SHP77 treated with DMSO at 0.1 percent for 48 hours (cell line): ENCODE measurements around the gene ACKR3.

Source experiments
- DNase-seq: peaks from one replicate; lab custom pipeline; 2025; lab: John Stamatoyannopoulos, UW

ACKR3 gene

DNA sequence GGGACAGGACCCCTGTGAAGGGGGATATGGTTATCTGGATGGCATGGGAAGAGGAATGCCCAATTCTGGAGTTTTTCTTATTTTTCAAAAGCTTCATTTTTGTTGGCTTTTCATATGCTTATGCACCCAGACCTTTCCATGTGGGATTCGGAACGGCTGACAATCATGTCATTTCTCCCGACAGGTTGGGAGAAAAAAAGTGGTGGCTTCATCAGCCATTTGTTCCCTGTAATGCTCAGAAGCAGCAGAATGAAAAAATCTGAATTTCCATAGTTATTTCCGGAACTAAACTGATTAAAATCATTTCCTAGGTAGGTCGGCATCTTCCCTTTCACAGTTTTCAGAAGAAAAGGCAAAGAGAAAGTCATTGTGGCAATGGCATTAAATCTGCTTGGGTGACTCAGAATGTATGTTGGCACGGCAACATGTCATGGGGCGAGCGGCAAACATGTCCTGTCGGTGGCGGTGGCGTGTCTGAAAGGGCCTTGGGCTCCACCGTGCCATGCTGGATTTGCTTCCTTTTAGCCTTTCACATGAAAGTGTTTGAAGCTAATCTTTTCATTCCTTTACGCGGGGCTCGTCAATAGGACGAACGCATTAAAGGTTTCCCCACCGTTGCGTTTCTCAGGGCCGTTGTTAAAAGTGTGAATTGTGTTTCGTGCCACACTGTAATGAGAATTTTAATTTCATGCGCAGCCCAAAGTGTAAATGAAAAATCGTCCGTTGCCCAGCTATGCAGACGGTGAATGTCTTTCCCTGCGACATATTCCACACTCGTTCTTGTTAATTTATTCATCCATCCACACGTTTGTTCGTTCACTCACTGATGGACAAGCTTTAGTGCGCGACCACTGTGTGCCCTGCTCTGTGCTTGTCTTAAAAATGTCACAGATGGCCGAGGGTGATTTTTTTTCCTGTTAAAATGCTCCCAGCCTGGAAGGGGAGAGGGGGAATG is 18.5 kb downstream of the ACKR3 start:
- DNase-seq: no peak

DNA sequence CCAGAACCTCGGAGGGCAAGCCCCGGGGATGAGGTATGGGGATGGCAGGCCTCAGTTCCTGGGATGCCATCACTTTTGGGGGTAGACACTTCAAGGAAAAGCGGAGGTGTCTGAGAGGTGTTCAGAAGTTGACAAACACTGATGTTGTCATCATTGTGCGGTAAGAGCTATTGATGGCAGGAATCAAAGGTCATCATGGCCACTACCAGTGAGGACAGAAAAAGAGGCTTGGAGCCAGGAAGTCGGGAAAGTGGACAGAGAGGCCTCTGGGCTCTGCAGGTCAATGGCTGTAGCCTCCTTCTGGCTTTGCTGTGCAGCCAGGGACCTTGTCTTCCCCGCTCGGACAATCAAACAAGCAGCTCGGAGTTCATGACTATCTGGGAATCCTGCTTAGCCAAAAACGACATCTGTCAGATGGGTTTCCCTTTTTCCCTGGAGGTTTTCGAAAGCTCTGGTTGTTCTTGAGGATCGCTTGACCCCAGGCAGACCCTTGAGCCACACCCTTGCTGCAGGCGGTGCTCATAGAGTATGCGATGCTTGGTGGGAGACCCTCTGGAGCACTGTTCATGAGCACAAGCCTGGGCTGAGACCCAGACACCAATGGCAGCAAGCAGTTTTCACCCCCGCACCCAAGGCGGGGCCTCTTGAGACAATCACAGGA is 19.4 kb downstream of the ACKR3 start:
- DNase-seq: no peak

DNA sequence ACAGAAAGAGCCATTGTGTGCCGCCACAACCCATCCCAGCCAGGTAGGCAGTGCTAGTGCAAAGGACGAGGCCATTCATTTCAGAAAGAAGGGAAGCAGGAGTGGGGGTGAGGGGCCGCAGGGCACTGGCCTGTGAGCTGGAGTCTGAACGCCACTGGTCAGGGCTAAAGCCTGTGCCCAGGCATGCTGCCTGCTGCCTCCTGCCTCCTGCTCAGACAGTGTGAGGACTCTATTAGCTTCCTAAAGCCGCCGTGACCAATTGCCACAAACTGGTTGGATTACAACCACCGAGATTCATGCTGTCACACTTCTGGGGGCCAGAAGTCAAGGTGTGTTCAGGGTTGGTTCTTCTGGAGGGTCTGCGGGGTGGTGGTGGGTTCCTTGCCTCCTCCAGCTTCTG is 21.2 kb downstream of the ACKR3 start:
- DNase-seq: no peak

DNA sequence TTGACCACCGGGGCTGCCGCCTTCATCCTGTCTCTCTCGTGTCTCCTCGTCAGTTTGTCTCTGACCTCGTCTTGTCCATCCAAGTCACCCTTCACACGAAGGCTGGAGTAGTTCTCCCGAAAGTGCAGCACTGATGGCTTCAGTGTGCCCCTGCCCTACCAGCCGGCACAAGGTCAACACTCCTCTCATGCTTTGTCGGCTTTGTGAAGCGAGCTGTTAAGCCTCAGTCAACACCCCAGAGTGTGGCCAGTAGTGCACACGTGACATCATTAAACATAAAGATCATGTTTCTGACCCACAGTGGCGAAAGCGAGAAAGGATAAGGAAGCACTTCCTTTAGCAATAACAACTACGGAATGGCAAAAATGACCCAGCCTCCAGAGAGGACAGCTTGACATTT is 23.2 kb downstream of the ACKR3 start:
- DNase-seq: peak; percentile 79

DNA sequence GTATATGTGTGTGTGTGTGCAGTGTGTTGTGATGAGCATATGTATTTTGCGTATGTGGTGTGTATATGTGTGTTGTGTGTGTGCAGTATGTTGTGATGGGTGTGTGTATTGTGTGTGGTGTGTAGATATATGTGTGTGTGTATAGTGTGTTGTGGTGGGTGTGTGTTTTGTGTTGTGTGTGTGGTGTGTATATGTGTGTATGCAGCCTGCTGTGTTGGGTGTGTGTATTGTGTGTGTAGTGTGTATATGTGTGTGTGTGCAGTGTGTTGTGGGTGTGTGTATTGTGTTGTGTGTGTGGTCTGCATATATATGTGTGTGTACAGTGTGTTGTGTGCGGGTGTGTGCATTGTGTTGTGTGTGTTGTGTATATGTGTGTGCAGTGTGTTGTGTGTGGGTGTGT is 23.9 kb downstream of the ACKR3 start:
- DNase-seq: no peak

DNA sequence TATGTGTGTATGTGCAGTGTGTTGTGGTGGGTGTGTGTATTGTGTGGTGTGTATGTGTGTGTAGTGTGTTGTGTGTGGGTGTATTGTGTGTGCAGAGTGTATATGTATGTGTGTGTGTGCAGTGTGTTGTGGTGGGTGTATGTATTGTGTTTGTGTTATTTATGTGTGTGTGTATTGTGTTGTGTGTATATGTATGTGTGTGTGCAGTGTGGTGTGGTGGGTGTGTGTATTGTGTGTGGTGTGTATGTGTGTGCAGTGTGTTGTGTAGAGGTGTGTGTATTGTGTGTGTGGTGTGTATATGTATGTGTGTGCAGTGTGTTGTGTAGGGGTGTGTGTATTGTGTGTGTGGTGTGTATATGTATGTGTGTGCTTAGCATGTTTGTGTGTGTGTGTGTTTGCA is 24.3 kb downstream of the ACKR3 start:
- no peak for DNase-seq

DNA sequence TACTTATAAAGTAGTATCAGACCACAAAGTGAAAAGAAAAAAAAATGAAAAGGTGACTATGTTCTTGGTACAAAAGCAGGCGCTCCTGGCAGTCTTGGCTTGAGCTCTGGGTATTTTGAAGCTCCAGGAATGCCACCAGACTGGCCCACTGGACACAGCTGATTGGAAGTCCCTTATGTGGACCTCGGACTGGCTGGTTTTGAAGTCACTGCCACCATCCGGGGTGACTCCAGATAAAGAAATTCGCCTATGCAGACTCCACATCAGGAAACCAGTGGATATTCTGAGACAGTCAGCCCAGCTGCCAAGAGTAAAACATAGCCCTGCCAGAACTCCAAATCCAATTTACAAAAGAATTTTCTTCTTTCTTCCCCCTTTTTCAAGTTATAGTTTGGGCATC is 28.0 kb downstream of the ACKR3 start:
- DNase-seq: no peak

DNA sequence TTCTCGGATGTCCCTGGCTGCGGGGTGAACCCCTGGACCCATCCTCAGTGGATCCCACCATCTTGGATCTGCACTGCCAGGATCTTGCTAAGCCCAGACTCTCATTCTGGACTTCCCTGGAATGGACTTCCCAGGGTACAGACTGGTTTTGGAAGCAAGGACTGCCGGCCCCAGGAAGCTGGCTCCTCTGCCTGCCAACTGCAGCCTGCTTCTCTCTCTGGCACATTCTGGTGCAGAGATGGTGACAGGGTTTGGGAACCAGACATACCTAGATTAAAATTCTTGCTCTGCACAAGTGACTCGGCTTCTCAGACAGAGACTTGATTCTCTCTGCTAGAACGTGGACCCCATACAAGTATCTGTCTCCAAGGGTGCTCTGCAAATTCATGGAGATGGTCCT is 29.4 kb downstream of the ACKR3 start:
- DNase-seq: no peak

DNA sequence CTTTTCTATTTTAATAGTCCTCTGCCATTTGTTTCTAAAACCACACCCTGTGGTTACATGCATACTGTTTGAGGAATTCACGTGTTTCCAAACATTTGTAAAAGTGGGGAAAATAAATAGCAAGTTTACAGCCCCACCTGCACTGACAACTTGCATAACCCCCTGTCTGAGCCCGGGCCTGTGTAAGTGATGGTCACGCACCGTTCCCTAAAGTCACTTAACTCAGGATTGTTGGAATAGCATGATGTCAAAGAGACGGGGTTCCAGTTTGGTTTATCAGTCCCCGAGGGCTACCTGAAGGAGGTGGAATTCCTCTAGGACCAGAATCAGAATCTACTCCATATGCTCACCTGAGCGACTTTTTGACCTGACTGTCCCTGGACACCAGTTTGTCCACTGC is 30.5 kb downstream of the ACKR3 start:
- no peak for DNase-seq

DNA sequence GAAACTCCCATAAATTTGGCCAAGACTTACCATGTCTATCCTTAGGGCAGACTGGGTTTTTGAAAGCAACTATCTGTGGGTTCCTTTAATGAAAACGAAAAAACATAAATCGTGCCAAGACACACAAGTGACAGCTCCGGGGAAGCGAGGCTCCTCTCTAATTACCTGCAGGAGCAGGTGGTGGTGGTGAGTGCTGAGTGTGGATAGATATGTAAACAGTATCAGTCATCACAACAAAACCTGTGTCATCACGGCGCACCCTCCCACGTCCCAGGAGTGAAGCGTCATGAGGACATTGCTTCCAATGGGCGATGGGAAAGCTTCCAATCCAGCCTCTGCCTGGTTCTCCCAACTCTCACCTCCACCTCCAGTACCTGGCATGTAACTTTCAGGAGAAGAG is 31.3 kb downstream of the ACKR3 start:
- peak; percentile 81 for DNase-seq

DNA sequence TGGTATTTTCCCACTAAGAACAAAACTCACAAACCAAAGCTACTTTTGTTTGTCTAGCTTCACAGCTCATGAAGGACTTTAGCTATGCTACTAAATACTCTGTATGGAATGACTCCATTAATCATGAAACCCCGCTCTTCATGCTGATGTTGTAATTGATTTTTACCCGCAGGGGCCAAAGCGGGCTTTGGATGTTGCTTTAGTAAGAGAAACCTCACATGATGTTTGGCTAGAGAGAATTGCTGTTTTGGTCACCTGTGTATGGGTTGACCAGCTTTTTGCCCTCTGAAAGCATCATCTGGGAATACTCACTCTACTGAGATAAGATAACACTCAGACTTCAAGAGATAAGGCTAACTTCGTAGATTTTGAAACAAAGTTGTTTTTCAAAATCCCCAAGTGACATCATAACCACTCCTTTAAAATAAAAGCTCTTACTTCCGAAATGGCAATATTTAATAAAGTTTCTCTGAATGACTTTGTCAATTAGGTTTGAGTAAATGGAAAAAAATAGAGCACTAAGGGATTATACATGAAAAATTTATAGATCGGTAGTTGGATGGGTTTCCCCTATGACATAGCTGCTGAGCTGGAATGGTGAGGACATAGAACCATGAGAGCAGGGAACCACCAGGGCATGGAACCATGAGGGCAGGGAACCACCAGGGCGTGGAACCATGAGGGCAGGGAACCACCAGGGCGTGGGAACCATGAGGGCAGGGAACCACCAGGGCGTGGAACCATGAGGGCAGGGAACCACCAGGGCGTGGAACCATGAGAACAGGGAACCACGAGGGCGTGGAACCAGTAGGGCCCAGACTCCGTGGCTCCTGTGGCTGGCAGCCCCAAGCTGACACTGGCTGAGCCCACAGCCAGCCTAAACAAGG is 31.9 kb downstream of the ACKR3 start:
- no peak for DNase-seq

DNA sequence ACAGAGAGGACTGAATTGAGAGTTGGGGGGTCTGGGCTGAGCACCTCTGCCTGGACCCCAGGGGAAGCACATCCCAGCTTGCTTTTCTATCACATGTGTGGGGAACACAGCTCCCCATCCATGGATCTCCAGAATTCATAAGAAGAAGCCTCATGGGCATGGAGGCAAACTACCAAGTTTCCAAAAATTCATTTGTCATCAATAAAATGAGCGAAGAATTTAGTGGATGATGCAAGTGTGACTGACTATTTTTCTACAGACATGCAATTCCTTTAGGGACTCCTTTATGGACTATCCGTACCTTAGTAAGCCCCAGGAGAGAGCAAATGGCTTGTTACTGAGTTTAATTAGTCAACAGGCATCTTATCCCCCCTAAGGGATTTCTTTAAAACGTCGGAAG is 33.1 kb downstream of the ACKR3 start:
- DNase-seq: no peak

DNA sequence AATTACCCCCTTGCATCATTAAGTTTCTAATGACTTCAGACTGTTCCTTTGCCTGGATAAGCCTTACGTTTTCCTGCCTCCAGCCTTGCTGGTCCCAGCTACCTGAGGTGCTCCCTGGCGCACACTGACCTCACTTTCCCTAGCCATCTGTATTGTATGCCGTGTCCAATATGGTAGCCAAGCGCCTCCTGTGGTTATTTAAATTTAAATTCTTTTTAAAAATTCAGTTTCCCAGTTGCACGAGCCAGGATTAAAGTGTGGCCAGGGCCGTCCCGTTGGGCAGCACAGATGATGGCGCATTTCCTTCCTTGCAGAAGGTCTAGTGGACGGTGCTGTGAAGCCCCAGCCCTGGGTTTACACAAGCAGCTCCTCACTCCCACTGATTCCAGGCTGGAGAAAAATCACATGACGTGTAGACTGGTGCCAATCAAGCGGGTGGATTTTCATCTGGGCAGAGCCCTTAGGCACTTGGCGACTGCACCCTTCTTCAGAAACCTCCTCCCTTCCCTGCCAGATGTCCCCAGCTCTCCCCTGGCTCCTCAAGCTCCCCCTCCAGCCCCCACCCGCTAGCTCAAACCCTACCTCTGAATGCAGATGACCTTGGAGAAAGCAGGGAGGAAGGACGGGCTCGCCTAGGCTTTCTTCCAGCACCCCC is 33.9 kb downstream of the ACKR3 start:
- no peak for DNase-seq

DNA sequence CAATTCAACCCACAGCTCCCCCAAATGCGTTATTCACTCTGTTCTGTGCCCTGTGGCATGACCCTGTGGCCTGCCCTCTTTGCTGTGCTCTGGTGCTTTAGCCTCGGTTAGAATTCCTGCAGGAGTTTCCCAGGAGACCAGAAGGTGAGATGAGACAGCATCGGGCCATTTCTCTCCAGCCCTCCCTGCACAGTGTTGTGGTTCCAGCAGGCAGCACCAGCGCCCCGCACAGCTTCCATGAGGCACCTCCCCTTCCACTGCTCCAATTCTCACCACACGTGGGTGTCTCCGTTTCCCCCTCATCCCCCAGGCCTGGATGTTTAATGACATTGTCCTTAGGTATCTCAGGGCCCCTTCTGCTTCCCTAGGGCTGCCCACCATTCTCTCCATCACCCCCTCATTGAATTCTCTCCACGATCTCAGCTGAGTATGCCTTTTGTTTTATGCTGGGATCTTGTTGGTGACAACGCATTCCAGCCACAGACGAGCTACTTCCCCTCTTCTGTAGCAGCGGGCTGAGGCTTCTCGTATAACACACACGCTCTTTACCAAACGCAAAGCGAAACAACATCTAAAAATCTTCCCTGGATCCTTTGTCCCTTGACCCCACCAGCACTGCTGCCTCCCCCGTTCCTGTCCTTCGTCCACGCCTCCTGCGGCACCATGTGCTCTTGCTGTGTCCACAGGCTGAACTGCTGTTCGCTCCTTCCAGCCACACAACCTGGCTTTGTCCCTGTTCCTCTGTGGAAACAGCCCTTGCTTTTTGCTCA is 35.1 kb downstream of the ACKR3 start:
- DNase-seq: no peak

DNA sequence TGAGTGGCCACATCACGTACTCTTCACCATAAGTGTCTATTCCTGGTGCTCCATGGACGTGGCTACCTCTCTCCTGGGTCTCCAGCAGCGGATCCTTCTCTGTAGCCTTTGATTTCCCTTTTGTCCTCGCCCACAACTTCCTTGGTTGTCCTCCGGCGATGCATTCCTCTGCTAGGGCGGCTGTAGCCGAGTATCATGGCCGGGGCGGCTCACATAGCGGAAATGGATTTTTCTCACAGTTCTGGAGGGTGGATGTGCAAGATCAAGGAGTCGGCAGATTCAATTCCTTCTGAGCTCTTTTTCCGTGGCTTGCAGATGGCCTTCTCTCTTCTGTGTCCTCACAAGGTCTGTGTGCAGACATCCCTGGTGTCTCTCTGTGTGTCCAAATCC is 35.7 kb downstream of the ACKR3 start:
- no peak for DNase-seq

DNA sequence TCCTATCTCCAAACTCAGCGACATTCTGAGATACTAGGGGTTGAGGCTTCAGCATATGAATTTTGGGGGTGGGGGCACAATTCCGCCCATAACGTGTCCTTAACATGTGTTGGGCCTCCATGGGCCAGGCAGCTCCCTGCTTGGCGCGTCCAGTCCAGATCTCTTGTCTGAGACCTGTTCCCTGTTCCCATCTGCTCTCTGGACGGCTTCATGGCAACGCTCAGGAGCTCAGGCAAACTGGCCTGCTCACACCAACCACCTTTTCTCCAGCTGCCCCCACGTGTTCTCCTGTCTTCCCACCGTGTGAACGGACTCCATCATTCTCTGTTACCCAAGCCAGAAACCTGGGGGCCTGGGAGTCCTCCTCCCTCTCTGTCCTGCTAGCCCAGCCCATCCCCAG is 36.4 kb downstream of the ACKR3 start:
- no peak for DNase-seq

DNA sequence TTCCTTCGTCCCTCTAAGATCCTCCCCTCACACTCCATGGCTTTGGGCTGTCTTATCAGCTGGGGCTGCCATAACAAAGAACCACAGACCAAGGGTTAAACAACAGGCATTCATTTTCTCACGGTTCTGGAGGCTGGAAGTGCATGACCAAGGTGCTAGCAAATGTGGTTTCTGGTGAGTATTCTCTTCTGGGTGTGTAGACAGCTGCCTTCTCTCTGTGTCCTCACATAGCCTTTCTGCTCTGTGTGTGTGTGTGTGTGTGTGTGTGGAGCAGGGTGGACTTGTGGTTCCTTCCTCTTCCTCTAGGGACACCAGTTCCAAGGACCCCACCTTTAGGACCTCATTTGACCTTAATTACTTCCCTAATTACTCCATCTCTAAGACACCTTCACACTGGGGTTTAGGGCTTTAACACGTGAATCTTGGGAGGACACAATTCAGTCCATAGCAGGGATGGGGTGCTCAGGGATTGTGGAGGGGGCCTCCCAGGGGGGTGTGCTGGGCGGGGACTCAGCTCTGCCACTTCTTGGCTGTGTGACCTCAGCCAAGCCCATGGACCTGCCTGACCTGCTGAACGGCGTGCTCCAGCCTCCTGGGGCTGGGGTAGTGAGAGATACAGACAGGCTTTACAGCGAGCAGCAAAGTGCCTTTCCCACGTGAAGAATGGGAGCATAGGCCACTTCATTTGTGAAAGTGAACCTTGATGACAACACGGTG is 38.0 kb downstream of the ACKR3 start:
- DNase-seq: no peak

DNA sequence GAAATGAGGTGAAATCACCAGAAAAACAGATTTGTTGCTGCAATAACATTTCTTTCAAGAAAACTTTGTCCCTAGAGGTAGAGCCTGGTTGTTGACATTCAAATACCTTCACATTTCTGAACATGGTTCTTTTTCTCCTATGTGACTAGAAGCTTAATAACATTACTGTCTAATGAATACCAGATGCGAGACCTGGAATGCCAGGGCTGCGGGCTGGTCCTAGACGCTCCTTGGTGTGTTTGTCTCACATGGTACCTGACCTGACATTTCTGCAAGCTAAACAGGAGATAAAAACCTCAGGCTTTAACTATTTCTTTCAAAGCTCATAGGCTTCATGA is 38.5 kb downstream of the ACKR3 start:
- DNase-seq: no peak

DNA sequence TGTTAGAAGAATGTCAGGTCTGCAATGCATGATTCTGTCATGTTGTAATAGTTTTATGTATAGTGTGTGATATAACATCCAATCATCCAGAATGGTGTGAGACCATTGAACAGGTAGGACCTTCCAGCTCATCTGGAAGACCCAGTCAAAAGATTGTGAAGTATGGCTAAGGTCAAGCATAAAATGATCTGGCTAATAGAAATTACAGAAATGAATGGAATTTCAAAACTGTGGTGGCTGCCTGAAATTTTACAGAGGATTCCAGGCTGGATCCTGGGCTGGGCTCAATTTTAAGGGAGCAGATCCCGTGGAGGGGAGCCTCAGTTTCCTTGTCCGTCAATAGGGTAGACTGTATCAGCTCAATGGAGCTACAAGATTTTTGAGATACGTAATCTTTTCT is 39.1 kb downstream of the ACKR3 start:
- no peak for DNase-seq

DNA sequence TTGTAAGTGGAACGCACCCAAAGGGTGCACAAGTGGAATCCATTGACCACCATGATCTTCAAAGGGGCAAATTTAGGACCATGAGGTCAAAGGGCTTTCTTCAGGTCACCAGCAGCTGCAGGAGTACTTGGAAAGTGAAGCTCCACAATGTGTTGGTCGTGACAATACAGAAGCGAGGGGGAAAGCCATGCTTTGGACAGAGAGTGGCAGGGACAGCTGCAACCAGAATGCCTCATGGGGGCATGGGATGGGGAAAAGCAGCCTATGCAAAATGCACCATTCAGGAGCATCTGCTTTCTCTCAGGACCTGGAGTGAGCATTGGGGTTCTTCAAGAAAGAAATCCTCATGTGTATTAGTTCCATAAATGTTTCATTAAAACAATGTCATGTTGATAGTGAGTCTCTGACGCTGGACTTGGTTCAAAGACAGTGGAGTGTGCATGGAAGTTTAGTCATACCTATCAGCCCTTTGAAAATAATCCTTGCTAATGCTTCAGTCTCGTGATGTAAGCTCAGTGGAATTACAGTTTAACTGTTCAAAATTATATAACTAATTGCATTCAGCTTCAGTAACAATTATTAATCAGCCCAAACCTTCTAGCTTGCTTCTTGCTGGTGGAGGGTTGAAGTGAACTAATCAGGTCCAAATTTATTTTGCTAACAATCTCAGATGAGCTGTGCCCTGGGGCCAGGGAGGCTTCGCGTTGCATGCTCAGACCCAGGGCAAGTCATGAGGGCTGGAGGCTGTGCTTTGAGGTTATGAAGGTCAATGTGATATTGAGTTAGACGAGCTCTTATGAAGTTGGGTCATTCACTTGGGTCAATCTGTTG is 41.6 kb downstream of the ACKR3 start:
- no peak for DNase-seq
